Cardiac muscle cell (in vitro differentiated cells and primary cell): ENCODE measurements around the gene GNPTG. TPM values are rescaled to one million over a fixed set of nuclear protein-coding genes. Genes with fewer than 3 reads are reported as not detected.

Experiments
- DNase-seq, 2 donors: peaks; one replicate each; pipeline versions ENCODE4 v3.0.0 to v3.0.0-alpha.2; 2010 to 2017; ENCODE audit warnings: low read depth in 1 of 2, low spot score in 1 of 2
- H3K27ac ChIP-seq: fragments of 200-600 bp; sonication (generic); 2 replicates; pipeline ENCODE4 v1.5.1; 2016
- H3K27me3 ChIP-seq: fragments of 200-600 bp; sonication (generic); 2 replicates; pipeline ENCODE4 v1.6.0; 2016; ENCODE audit warnings: control low read depth
- H3K36me3 ChIP-seq: fragments of 200-600 bp; sonication (generic); 2 replicates; pipeline ENCODE4 v1.5.1; 2016; ENCODE audit warnings: control low read depth
- H3K4me1 ChIP-seq: fragments of 200-600 bp; sonication (generic); 2 replicates; pipeline ENCODE4 v1.8.1; 2017; ENCODE audit warnings: low read depth, mild to moderate bottlenecking, mixed run types
- H3K4me3 ChIP-seq: fragments of 200-600 bp; sonication (generic); 2 replicates; pipeline ENCODE4 v1.5.1; 2016; ENCODE audit warnings: mild to moderate bottlenecking
- H3K9me3 ChIP-seq: fragments of 200-600 bp; sonication (generic); 2 replicates; pipeline ENCODE4 v1.5.1; 2017; ENCODE audit warnings: low read depth, mild to moderate bottlenecking, control low read depth
- CTCF ChIP-seq: IDR thresholded peaks from 2 replicates; pipeline ENCODE4 v1.5.1; 2012; ENCODE audit warnings: low read depth, mild to moderate bottlenecking, low read length
- polyA plus RNA-seq: library from polyadenylated mRNA; unstranded; fragments of >200 nt; fragmentation: Nextera tagmentation; extraction: Ambion mirVana; gene quantifications from 2 replicates; pipeline ENCODE4 v1.2.1, GENCODE V29; 2016
- total RNA-seq: library from RNA; depleted of rRNA; stranded (reverse); fragments of >200 nt; gene quantifications from 2 replicates; pipeline ENCODE4 v1.2.3, GENCODE V29; 2016

GNPTG gene
- total and polyA plus RNA-seq, 2 experiments from 2014 or later: 57.0 to 60.3 TPM

- Histone ChIP-seq H3K36me3 (no peaks in the 10 kb centered on the region), H3K27me3 (peaks cover 83% of the 10 kb centered on the region), H3K9me3 (no peaks in the 10 kb centered on the region), H3K4me1 (no peaks in the 10 kb centered on the region), H3K27ac (no peak overlapping the region), H3K4me3 (peak overlapping the region; percentile 16)
- TF ChIP-seq CTCF: no peak
- no peak for DNase-seq
These were observed 17.7 kb upstream of the GNPTG start for GRCh38 chr16:1333854-1334700.

GRCh38 chr16:1334739-1335138 lies 17.0 kb upstream of the GNPTG start:
- H3K36me3 ChIP-seq: no peaks in the 10 kb centered on the region
- H3K27me3 ChIP-seq: peaks cover 86% of the 10 kb centered on the region
- H3K4me3 ChIP-seq: no peak overlapping the region
- H3K4me1 ChIP-seq: no peaks in the 10 kb centered on the region
- H3K27ac ChIP-seq: no peak overlapping the region
- TF ChIP-seq CTCF: no peak
- no peaks in the 10 kb centered on the region for H3K9me3 ChIP-seq
- DNase-seq: no peak

- Histone ChIP-seq H3K36me3 (no peaks in the 10 kb centered on the region), H3K27ac (no peak overlapping the region), H3K27me3 (peaks cover 85% of the 10 kb centered on the region), H3K4me3 (no peak overlapping the region), H3K9me3 (no peaks in the 10 kb centered on the region), H3K4me1 (no peaks in the 10 kb centered on the region)
- no peak for DNase-seq
- no peak for TF ChIP-seq CTCF
These were observed 16.3 kb upstream of the GNPTG start for GRCh38 chr16:1335211-1335971.

DNA sequence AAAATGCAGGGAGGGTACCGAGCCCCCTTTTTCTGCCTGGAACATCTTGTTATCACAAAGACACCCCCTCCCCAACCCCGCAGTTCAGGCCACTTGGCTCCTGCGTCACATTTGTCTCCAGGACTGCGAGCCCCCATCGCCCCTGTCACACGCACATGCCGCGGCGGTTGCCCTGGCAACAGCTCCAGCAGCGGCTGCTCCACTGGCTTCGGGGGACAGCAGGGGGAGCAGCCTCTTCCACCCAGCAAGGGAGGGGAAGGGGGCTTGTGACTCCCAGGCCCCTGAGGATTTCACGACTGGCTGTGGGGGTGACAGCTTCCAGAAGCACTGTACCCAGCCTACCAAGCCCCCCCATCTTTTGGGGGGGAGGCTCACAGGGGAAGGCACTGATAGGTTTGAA lies 15.7 kb upstream of the GNPTG start:
- Histone ChIP-seq H3K4me3 (no peak overlapping the region), H3K4me1 (no peaks in the 10 kb centered on the region), H3K36me3 (no peaks in the 10 kb centered on the region), H3K9me3 (no peaks in the 10 kb centered on the region), H3K27ac (no peak overlapping the region), H3K27me3 (peaks cover 79% of the 10 kb centered on the region)
- TF ChIP-seq CTCF: no peak
- no peak for DNase-seq

- TF ChIP-seq CTCF: no peak
- Histone ChIP-seq H3K27me3 (peaks cover 73% of the 10 kb centered on the region), H3K36me3 (no peaks in the 10 kb centered on the region), H3K27ac (no peak overlapping the region), H3K4me1 (no peaks in the 10 kb centered on the region), H3K4me3 (no peak overlapping the region), H3K9me3 (no peaks in the 10 kb centered on the region)
- DNase-seq: no peak
These were observed 15.1 kb upstream of the GNPTG start for GRCh38 chr16:1336619-1337018.
